Measurements from ENCODE around the gene PCSK1N. TPM values are rescaled to one million over a fixed set of nuclear protein-coding genes. Genes with fewer than 3 reads are reported as not detected.
"Not testable (repeated sequence)": the region's sequence is repeated elsewhere in the genome, so short reads cannot be mapped to it uniquely, and the experiment has no call there.

PCSK1N gene, protein sequence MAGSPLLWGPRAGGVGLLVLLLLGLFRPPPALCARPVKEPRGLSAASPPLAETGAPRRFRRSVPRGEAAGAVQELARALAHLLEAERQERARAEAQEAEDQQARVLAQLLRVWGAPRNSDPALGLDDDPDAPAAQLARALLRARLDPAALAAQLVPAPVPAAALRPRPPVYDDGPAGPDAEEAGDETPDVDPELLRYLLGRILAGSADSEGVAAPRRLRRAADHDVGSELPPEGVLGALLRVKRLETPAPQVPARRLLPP
- polyA plus RNA-seq (2012; ENCODE audit: low read depth, missing spikeins), result 0.09 TPM

DNA sequence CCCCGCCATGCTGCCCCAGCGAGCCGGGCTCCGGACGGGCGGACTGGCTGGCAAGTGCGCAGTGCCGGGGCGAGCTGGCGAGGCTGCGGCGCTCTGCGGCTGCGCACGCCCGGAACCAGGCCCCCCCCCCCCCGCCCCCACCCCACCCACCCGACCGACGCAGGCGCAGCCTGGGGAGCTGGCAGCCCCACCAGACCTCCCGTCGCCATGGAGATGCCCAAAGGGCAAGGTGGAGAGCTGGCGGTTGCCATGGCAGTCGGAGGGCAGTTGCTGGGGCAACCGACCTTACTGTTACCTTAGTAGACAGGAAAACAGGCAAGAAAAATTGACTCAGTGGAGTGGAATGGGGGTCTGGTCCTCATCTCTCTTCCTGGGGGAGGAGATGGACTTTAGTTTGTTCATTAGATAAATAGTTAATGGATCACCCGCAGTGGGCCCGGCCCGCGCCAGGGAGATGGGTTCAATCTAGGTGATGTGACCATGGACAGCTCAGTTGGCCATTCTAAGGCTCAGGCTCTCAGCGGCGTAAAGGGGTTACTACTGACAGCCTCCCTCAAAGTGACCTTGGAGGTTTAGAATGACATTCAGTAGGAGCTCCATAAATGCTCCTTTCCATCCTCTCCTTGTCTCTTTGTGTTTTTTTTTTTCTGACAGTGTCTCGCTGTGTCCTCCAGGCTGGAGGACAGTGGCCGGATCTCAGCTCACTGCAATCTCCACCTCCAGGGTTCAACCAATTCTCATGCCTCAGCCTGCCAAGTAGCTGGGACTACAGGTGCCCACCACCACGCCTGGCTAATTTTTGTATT is at the start of gene PCSK1N:
TSS of gene PCSK1N (minus strand) at position 87 of the 806 bp plus-strand sequence. CDS start at position 9, 78 bp downstream.
- DNase-seq (ENCODE audit: insufficient read length, low spot score), result no peak
- no peak for TF ChIP-seq SPI1 (IDR thresholded peaks at IDR 0.05; ENCODE audit: low read depth, low read length)
- TF ChIP-seq TAF1 (IDR thresholded peaks at IDR 0.05; ENCODE audit: low read depth, low read length), result no peak
- TF ChIP-seq POU2F2 (IDR thresholded peaks at IDR 0.05; ENCODE audit: low read depth, low read length), result no peak
- no peak for TF ChIP-seq POLR2A (IDR thresholded peaks at IDR 0.05; ENCODE audit: low read depth, low read length)
- no peak for TF ChIP-seq PAX5 (IDR thresholded peaks at IDR 0.05; ENCODE audit: insufficient read depth, low read length, severe bottlenecking)
- no peak for TF ChIP-seq POLR2AphosphoS5 (IDR thresholded peaks at IDR 0.05; ENCODE audit: low read depth, low read length)
- no peak for FAIRE-seq

DNA sequence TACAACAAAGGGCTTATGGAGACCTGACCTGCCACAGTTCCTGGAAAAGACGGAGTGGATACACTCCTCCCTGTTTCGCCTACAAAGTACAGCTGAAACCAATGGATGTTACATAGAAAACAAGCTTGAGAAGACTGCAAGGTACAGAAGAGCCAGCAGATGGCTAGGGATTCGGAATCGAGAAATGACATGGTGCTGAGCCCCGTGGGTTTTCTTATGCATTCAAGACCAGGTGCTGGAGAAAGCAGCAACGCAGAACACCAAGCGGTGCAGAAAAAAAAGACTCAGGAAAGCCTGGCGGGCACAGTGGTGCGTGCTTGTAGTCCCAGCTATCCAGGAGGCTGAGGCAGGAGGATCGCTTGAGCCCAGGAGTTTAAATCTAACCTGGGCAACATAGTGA is 48.3 kb upstream of the PCSK1N start:
- DNase-seq (ENCODE audit: insufficient read length, low spot score), result no peak
- FAIRE-seq, result no peak
- TF ChIP-seq PAX5 (IDR thresholded peaks at IDR 0.05; ENCODE audit: insufficient read depth, low read length, severe bottlenecking) (no peak), SPI1 (IDR thresholded peaks at IDR 0.05; ENCODE audit: low read depth, low read length) (no peak), POU2F2 (IDR thresholded peaks at IDR 0.05; ENCODE audit: low read depth, low read length) (no peak), TAF1 (IDR thresholded peaks at IDR 0.05; ENCODE audit: low read depth, low read length) (no peak), POLR2A (IDR thresholded peaks at IDR 0.05; ENCODE audit: low read depth, low read length) (no peak), POLR2AphosphoS5 (IDR thresholded peaks at IDR 0.05; ENCODE audit: low read depth, low read length) (no peak)

DNA sequence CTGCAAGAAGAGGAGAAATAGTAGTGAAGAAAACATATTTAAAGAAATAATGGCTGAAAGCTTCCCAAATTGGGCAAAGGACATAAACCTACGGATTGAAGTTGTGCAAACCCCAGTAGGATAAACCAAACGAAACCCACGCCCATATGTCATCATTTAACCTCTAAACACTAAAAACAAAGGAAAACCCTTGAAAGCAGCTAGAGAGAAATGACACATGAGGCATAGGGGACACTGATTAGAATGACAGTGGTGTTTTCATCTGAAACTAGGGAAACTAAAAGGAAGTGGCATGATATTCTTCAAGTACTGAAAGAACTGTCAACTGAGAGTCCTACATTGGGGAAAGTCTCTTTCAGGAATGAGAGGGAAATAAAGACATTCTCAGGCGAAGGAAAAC is 41.5 kb upstream of the PCSK1N start:
- not testable (repeated sequence) for FAIRE-seq; DNase-seq (ENCODE audit: insufficient read length, low spot score)

DNA sequence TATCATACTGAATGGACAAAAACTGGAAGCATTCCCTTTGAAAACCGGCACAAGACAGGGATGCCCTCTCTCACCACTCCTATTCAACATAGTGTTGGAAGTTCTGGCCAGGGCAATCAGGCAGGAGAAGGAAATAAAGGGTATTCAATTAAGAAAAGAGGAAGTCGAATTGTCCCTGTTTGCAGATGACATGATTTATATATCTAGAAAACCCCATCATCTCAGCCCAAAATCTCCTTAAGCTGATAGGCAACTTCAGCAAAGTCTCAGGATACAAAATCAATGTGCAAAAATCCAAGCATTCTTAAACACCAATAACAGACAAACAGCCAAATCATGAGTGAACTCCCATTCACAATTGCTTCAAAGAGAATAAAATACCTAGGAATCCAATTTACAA is 36.6 kb upstream of the PCSK1N start:
- DNase-seq (ENCODE audit: insufficient read length, low spot score); FAIRE-seq: not testable (repeated sequence)

DNA sequence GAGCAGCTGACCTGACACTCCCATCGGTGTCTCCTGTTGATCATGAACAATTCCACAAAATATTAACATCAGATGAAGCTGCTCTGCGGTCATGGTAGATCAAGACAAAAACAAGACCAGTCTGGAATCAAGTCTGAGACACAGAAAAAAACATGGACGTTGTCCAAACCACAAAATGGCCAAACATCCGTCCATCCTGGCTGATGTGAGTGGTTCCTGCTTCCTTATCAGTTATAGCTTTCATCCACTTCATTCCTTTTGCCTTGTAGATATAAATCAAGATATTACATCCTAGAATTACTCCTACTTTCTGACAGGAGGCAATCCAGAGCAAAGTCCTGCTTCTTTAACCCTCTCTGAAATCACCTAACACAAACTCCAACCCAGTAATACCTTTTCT is 28.8 kb upstream of the PCSK1N start:
- no peak for TF ChIP-seq POLR2AphosphoS5 (IDR thresholded peaks at IDR 0.05; ENCODE audit: low read depth, low read length)
- TF ChIP-seq POLR2A (IDR thresholded peaks at IDR 0.05; ENCODE audit: low read depth, low read length), result no peak
- no peak for TF ChIP-seq PAX5 (IDR thresholded peaks at IDR 0.05; ENCODE audit: insufficient read depth, low read length, severe bottlenecking)
- no peak for TF ChIP-seq POU2F2 (IDR thresholded peaks at IDR 0.05; ENCODE audit: low read depth, low read length)
- no peak for TF ChIP-seq SPI1 (IDR thresholded peaks at IDR 0.05; ENCODE audit: low read depth, low read length)
- no peak for TF ChIP-seq TAF1 (IDR thresholded peaks at IDR 0.05; ENCODE audit: low read depth, low read length)
- FAIRE-seq, result no peak
- no peak for DNase-seq (ENCODE audit: insufficient read length, low spot score)

DNA sequence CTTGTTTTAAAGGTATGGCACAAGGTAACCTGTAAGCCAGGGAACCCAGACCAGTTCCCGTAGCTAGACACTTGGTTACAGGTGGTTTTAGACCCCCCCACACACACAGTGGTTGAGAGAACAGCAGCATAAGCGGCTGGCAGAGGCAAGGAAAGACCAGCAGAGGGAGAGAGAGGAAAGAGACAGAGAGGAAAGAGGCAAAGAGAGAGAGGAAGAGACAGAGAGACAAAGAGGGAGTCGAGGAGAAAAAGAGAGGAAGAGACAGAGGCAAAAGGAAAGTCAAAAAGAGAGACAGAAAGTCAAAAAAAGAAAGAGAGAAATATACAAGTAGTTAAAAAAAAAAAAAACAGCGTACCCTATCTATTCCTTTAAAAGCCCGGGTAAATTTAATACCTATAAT is 19.5 kb upstream of the PCSK1N start:
- TF ChIP-seq TAF1 (IDR thresholded peaks at IDR 0.05; ENCODE audit: low read depth, low read length) (no peak), POLR2AphosphoS5 (IDR thresholded peaks at IDR 0.05; ENCODE audit: low read depth, low read length) (no peak), SPI1 (IDR thresholded peaks at IDR 0.05; ENCODE audit: low read depth, low read length) (no peak), POLR2A (IDR thresholded peaks at IDR 0.05; ENCODE audit: low read depth, low read length) (no peak), PAX5 (IDR thresholded peaks at IDR 0.05; ENCODE audit: insufficient read depth, low read length, severe bottlenecking) (no peak), POU2F2 (IDR thresholded peaks at IDR 0.05; ENCODE audit: low read depth, low read length) (no peak)
- FAIRE-seq (no peak), DNase-seq (ENCODE audit: insufficient read length, low spot score) (no peak)

DNA sequence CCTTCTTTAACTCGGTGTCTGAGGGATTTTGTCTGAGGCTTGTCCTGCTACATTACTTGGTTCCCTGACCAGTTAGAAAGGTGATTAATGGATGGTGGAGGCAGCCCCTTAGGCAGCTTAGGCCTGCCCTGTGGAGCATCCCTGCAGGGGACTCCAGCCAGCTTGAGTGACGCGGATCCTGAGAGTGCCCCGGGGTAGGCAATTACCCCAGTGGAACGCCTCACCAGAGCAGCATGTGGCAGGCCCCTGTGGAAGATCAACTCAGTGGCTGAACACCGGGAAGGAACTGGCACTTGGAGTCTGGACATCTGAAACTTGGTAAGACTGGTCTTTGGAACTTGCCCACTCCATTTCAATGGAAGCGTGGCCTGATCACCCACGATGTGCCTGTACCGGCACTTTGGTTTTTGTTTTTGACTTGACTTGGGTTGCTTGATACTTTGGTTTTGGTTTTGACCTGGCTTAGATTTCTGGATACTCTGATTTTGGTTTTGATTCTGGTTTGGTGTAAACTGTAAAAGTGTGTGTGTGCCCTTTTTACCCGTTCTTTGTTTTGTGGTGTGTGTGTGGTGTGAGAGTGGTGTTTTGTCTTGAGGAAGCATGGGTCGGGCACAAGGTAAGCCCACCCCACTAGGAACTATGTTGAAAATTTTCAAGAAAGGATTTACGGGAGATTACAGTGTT is 18.9 kb upstream of the PCSK1N start:
- not testable (repeated sequence) for DNase-seq (ENCODE audit: insufficient read length, low spot score); FAIRE-seq

DNA sequence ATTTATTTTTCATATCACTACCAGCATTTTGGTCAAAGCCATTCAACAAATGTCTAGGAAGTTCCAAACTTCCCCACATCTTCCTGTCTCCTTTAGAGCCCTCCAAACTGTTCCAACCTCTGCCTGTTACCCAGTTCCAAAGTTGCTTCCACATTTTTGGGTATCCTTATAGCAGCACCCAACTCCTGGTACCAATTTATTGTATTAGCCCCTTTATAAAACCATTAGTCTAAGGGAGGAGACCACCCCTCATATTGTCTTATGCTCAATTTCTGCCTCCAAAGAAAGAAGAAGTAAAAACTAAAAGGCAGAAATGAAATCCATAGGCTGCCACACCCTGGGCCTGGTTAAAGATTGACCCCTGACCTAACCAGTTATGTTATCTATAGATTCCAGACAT is 18.1 kb upstream of the PCSK1N start:
- not testable (repeated sequence) for DNase-seq (ENCODE audit: insufficient read length, low spot score); FAIRE-seq

DNA sequence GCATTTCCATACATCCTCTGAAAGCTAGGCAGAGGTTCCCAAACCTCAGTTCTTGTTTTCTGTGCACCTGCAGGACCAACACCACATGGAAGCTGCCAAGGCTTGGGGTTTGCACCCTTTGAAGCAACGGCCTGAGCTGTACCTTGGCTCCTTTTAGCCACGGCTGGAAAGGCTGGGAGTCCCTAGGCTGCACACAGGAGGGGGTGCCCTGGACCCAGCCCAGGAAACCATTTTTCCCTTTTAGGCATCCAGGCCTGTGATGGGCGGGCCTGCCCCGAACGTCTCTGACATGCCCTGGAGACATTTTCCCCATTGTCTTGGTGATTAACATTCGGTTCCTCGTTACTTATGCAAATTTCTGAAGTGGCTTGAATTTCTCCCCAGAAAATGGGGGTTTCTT is 17.4 kb upstream of the PCSK1N start:
- no peak for TF ChIP-seq SPI1 (IDR thresholded peaks at IDR 0.05; ENCODE audit: low read depth, low read length)
- TF ChIP-seq POLR2AphosphoS5 (IDR thresholded peaks at IDR 0.05; ENCODE audit: low read depth, low read length), result no peak
- TF ChIP-seq POLR2A (IDR thresholded peaks at IDR 0.05; ENCODE audit: low read depth, low read length), result no peak
- no peak for TF ChIP-seq POU2F2 (IDR thresholded peaks at IDR 0.05; ENCODE audit: low read depth, low read length)
- TF ChIP-seq TAF1 (IDR thresholded peaks at IDR 0.05; ENCODE audit: low read depth, low read length), result no peak
- TF ChIP-seq PAX5 (IDR thresholded peaks at IDR 0.05; ENCODE audit: insufficient read depth, low read length, severe bottlenecking), result no peak
- no peak for DNase-seq (ENCODE audit: insufficient read length, low spot score)
- FAIRE-seq, result no peak

DNA sequence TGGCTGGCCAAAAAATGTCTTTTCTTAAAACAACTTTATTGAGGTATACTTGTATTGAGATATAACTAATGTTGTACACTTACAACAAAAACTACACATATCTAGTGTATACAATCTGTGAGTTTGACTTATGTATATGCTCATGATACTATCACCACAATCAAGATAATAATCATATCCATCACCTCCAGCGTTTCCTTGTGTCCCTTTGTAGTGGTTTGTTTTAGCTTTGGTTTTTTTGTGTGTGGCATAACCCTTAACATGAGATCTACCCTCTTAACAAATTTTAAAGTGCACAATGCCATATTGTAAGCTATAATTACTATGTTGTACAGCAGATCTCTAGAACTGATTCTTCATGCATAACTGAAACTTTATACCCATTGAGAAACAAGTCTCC is 13.4 kb upstream of the PCSK1N start:
- TF ChIP-seq PAX5 (IDR thresholded peaks at IDR 0.05; ENCODE audit: insufficient read depth, low read length, severe bottlenecking) (no peak), POLR2A (IDR thresholded peaks at IDR 0.05; ENCODE audit: low read depth, low read length) (no peak), TAF1 (IDR thresholded peaks at IDR 0.05; ENCODE audit: low read depth, low read length) (no peak), POU2F2 (IDR thresholded peaks at IDR 0.05; ENCODE audit: low read depth, low read length) (no peak), POLR2AphosphoS5 (IDR thresholded peaks at IDR 0.05; ENCODE audit: low read depth, low read length) (no peak), SPI1 (IDR thresholded peaks at IDR 0.05; ENCODE audit: low read depth, low read length) (no peak)
- FAIRE-seq (no peak), DNase-seq (ENCODE audit: insufficient read length, low spot score) (no peak)

All from GM12891 (cell line).